Endodermal cell (in vitro differentiated cells): Measurements from ENCODE around the gene IP6K3. TPM values are rescaled to one million over a fixed set of nuclear protein-coding genes. Genes with fewer than 3 reads are reported as not detected.

Source experiments
- DNase-seq: peaks from one replicate; pipeline ENCODE4 v3.0.0-alpha.2; 2017
- H3K27ac ChIP-seq: 2 replicates; pipeline ENCODE4 v1.5.1; 2013; ENCODE audit warnings: mild to moderate bottlenecking, low read depth, low read length, moderate library complexity
- H3K27me3 ChIP-seq: 2 replicates; pipeline ENCODE4 v1.6.1; 2013; ENCODE audit warnings: mild to moderate bottlenecking, low read length, moderate library complexity; ENCODE audit not compliant: insufficient read depth, control insufficient read depth, poor library complexity, severe bottlenecking
- H3K36me3 ChIP-seq: 2 replicates; pipeline ENCODE4 v1.7.0; 2013; ENCODE audit warnings: mild to moderate bottlenecking, low read length, moderate library complexity; ENCODE audit not compliant: control insufficient read depth, insufficient read depth
- H3K4me1 ChIP-seq: one replicate; pipeline ENCODE4 v1.7.0; 2013; ENCODE audit warnings: low read length; ENCODE audit not compliant: control insufficient read depth, insufficient read depth
- H3K4me3 ChIP-seq: 2 replicates; pipeline ENCODE4 v1.5.1; 2013; ENCODE audit warnings: mild to moderate bottlenecking, low read length, moderate library complexity
- H3K9ac ChIP-seq: 2 replicates; pipeline ENCODE4 v1.6.1; 2013; ENCODE audit warnings: mild to moderate bottlenecking, low read length, moderate library complexity; ENCODE audit not compliant: poor library complexity, severe bottlenecking; ENCODE audit errors: extremely low read depth
- H3K9me3 ChIP-seq: 2 replicates; pipeline ENCODE4 v1.6.1; 2013; ENCODE audit warnings: mild to moderate bottlenecking, low read length, moderate library complexity; ENCODE audit not compliant: control insufficient read depth
- H3K27ac Mint-ChIP-seq: 2 replicates; pipeline ENCODE4 v1.8.0; 2020; ENCODE audit warnings: mixed read lengths
- H3K27me3 Mint-ChIP-seq: 2 replicates; pipeline ENCODE4 v1.8.0; 2021; ENCODE audit warnings: mild to moderate bottlenecking, mixed read lengths; ENCODE audit not compliant: insufficient read depth
- H3K36me3 Mint-ChIP-seq: 2 replicates; pipeline ENCODE4 v1.8.0; 2020; ENCODE audit warnings: low read depth, mixed read lengths
- H3K4me1 Mint-ChIP-seq: 2 replicates; pipeline ENCODE4 v1.8.0; 2020; ENCODE audit warnings: mixed read lengths
- H3K4me3 Mint-ChIP-seq: 2 replicates; pipeline ENCODE4 v1.8.0; 2020; ENCODE audit warnings: mild to moderate bottlenecking, moderate library complexity, mixed read lengths
- H3K9me3 Mint-ChIP-seq: 2 replicates; pipeline ENCODE4 v1.8.0; 2020; ENCODE audit warnings: mild to moderate bottlenecking, mixed read lengths
- CTCF ChIP-seq: fragments of 200-600 bp; sonication (generic); conservative IDR thresholded peaks from 2 replicates; pipeline ENCODE4 v1.5.0; 2021; ENCODE audit warnings: antibody characterized with exemption, mild to moderate bottlenecking
- WGBS, 2 experiments: methylation state at CpG; one replicate each; pipeline versions ENCODE4 v1.1.5 to v1.1.7; 2013; ENCODE audit warnings: missing lambda C conversion rate in 2 of 2, mixed read lengths in 1 of 2; ENCODE audit not compliant: insufficient coverage in 1 of 2, insufficient read length in 1 of 2; 5-methylcytosine and 5-hydroxymethylcytosine counted together
- total RNA-seq, 2 donors: library from RNA; stranded (reverse); fragmentation: NEBNext Ultra II Directional in 1 of 2; extraction: Animal tissue kit (Norgen Biotek cat#: 25700) in 1 of 2; gene quantifications; 2 replicates in 1 of 2; 3 replicates in 1 of 2; pipeline ENCODE4 v1.2.1, GENCODE V29; 2021

The IP6K3 gene
- total RNA-seq, 2 donors from 2014 or later, result not detected

- Mint-ChIP-seq H3K9me3 (no peaks in the 10 kb centered on the region), H3K27ac (no peak overlapping the region), H3K4me3 (no peak overlapping the region), H3K27me3 (peaks cover 7% of the 10 kb centered on the region), H3K4me1 (peaks cover 21% of the 10 kb centered on the region), H3K36me3 (no peaks in the 10 kb centered on the region)
- DNase-seq, result no peak
- no peak for TF ChIP-seq CTCF
- peaks cover 11% of the 10 kb centered on the region for H3K4me1 ChIP-seq
- 78 to 100% methylated on average over 2 to 7 of the region's 7 CpGs for WGBS, 2 experiments
- H3K4me3 ChIP-seq, result no peak overlapping the region
- no peak overlapping the region for H3K9ac ChIP-seq
- no peaks in the 10 kb centered on the region for H3K27me3 ChIP-seq
- no peaks in the 10 kb centered on the region for H3K9me3 ChIP-seq
- H3K36me3 ChIP-seq, result no peaks in the 10 kb centered on the region
- no peak overlapping the region for H3K27ac ChIP-seq
Measured at GRCh38 chr6:33742837-33743236, 3.9 kb downstream of the IP6K3 start.

GRCh38 chr6:33742092-33742491, 4.6 kb downstream of the IP6K3 start:
- Mint-ChIP-seq H3K27me3 (no peaks in the 10 kb centered on the region), H3K9me3 (no peaks in the 10 kb centered on the region), H3K4me3 (no peak overlapping the region), H3K4me1 (peaks cover 14% of the 10 kb centered on the region), H3K36me3 (no peaks in the 10 kb centered on the region), H3K27ac (no peak overlapping the region)
- no peak for DNase-seq
- peaks cover 9% of the 10 kb centered on the region for H3K4me1 ChIP-seq
- no peaks in the 10 kb centered on the region for H3K36me3 ChIP-seq
- H3K4me3 ChIP-seq, result no peak overlapping the region
- no peaks in the 10 kb centered on the region for H3K27me3 ChIP-seq
- no peaks in the 10 kb centered on the region for H3K9me3 ChIP-seq
- no peak overlapping the region for H3K27ac ChIP-seq
- no peak for TF ChIP-seq CTCF
- no peak overlapping the region for H3K9ac ChIP-seq
- WGBS, 2 experiments, result 92 to 96% methylated on average over 9 of the region's 9 CpGs

- Mint-ChIP-seq H3K4me1 (peaks cover 10% of the 10 kb centered on the region), H3K27ac (no peak overlapping the region), H3K9me3 (no peaks in the 10 kb centered on the region), H3K36me3 (no peaks in the 10 kb centered on the region), H3K4me3 (no peak overlapping the region), H3K27me3 (no peaks in the 10 kb centered on the region)
- Histone ChIP-seq H3K27me3 (no peaks in the 10 kb centered on the region), H3K4me1 (peaks cover 9% of the 10 kb centered on the region), H3K4me3 (no peak overlapping the region), H3K27ac (no peak overlapping the region), H3K9me3 (no peaks in the 10 kb centered on the region), H3K36me3 (no peaks in the 10 kb centered on the region), H3K9ac (no peak overlapping the region)
- 86 to 88% methylated on average over 3 to 5 of the region's 5 CpGs for WGBS, 2 experiments
- no peak for TF ChIP-seq CTCF
- no peak for DNase-seq
Measured at GRCh38 chr6:33740794-33741193, 5.9 kb downstream of the IP6K3 start.
